ENCODE results near the gene TUBB4B.

The TUBB4B gene

DNA sequence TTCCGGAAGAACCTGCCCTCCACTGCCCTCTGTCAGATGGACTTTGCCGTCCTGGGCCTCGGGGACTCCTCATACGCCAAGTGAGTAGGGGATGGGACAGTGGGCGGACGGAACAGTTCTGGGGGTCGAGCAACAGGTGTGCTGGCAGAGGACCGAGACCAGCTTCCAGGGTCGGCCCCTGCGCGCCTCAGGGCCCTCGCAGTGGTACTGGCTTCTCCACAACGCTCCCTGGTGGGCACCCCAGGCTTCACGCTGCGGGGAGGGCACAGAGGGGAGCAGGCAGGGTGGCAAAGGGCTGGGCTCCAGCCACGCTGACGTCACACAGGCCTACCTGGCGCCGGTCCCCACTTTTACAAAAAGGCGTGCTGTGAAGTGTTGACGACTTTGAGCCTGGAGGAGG, 28.6 kb upstream of the TUBB4B start:
- DNase-seq (ENCODE audit: low read depth in 2 of 2, low spot score in 1 of 2): no peak

DNA sequence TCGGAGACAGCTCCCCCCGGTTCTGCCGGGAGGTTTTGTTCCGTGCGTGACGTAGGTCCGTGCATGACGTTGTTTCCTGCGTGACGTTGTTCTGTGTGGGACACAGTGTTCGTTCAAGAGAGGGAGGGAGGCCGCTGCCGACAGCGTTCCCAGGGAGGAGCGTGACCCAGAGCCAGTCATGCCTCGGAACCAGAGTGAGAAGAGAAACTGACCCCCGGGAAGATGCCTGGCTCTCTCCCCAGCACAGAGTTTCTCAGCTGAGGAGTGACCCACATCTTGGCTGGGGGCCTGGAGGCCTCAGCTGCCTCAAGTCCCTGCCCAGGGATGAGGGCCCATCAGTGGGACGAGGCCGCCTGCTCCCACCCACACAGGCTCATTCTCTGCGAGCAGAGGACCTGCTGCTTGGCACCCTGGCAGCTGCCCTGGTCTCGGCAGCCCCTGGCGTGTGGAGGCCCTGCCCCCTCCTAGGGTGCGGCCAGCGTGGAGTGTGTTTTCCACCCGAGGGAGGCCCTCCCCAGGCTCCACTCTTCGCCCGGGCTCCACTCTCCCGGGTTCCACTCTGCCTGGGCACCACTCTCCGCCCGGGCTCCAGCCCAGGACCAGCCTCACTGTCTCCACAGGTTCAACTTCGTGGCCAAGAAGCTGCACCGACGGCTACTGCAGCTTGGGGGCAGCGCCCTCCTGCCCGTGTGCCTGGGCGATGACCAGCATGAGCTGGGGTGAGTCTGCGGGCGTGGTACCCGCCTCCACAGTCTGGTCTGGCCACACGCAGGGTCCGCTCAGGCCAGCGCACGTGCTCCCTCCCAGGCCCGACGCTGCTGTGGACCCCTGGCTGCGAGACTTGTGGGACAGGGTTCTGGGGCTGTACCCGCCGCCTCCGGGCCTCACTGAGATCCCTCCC, 27.7 kb upstream of the TUBB4B start:
- DNase-seq (ENCODE audit: low read depth in 2 of 2, low spot score in 1 of 2): no peak

DNA sequence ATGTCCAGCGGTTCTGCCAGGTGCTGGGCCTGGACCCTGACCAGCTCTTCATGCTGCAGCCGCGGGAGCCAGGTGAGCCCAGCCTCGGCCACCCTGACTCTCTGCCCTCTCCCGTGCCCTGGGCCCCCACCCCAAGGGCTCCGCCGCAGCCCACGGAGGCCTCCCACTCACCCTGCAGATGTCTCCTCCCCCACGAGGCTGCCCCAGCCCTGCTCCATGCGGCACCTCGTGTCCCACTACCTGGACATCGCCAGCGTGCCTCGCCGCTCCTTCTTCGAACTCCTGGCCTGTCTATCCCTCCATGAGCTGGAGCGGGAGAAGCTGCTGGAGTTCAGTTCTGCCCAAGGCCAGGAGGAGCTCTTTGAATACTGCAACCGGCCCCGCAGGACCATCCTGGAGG, 26.5 kb upstream of the TUBB4B start:
- DNase-seq (ENCODE audit: low read depth in 2 of 2, low spot score in 1 of 2): no peak

DNA sequence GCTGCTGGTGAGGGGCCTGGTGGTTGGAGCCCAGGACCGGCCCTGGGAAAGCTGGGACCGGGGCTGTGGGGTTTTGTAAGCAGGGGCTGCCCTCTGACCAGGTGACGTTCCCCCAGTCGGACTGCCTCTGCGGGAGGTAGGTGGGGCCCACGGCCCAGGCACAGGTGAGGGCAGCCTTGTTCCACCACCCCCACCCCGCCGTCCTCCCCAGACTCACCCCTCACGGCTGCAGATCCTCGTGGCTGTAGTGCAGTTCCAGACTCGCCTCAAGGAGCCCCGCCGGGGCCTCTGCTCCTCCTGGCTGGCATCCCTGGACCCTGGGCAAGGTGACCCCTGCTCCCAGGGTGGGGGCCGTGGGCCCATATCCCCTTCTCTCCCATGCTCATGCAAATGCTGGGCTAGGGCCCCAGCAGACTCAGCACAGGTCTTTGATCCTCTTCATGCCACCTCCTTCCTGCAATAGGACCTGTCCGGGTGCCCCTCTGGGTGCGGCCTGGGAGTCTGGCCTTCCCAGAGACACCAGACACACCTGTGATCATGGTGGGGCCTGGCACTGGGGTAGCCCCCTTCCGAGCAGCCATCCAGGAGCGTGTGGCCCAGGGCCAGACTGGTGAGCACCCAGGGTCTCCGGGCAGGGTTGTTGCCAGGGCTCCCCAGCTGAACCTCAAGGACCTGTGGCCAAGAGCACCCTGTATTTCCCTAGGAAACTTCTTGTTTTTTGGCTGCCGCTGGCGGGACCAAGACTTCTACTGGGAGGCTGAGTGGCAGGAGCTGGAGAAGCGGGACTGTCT, 25.7 kb upstream of the TUBB4B start:
- DNase-seq (ENCODE audit: low read depth in 2 of 2, low spot score in 1 of 2): no peak

GRCh38 chr9:137216188-137216965, 24.7 kb upstream of the TUBB4B start:
- DNase-seq (ENCODE audit: low read depth in 2 of 2, low spot score in 1 of 2): no peak

DNA sequence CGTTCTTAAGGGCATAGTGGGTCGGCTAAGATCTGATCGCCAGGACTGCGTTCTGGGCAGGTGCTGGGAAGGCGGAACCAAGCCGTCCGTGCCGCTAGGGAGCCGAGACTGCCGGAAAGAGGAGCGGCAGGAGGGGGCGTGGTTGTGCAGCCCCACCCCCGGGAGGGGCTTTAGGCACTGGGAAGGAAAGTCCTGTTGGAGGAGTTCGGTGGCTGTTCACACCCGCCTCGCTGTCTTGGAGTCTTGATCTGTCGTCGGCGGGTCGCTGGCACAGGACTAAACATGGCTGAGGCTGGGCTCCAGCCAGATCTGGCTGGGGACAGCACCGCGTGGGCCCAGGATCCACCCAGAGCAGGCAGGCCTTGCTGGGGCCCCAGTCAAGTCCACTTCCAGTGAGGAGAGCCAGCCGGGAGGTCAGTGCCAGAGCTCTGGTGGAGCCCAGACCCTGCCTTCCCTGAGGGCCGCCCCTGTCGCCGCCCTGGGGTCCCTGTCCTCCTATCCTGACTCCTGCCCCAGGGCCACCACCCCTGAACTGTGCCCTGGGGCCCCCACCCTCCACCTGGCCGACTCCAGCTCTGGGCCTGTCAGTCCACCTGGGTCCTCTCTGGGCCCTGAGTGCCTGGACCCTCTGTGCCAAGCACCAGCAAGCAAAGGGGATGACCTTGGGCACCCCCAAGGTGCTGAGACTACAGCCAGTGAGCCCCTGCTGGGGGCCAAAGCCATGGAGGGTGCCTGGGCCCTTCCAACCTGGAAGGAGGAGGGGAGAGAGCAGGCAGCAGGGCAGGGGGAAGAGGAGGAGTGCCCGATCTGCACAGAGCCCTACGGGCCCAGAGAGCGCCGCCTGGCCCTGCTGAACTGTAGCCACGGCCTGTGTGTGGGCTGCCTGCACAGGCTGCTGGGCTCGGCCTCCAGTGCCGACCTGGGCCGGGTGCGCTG, 23.5 kb upstream of the TUBB4B start:
- no peak for DNase-seq (ENCODE audit: low read depth in 2 of 2, low spot score in 1 of 2)

GRCh38 chr9:137218212-137218753, 22.8 kb upstream of the TUBB4B start:
- no peak for DNase-seq (ENCODE audit: low read depth in 2 of 2, low spot score in 1 of 2)

GRCh38 chr9:137218754-137219271, 22.3 kb upstream of the TUBB4B start:
- no peak for DNase-seq (ENCODE audit: low read depth in 2 of 2, low spot score in 1 of 2)

GRCh38 chr9:137219757-137220316, 21.2 kb upstream of the TUBB4B start:
- no peak for DNase-seq (ENCODE audit: low read depth in 2 of 2, low spot score in 1 of 2)

DNA sequence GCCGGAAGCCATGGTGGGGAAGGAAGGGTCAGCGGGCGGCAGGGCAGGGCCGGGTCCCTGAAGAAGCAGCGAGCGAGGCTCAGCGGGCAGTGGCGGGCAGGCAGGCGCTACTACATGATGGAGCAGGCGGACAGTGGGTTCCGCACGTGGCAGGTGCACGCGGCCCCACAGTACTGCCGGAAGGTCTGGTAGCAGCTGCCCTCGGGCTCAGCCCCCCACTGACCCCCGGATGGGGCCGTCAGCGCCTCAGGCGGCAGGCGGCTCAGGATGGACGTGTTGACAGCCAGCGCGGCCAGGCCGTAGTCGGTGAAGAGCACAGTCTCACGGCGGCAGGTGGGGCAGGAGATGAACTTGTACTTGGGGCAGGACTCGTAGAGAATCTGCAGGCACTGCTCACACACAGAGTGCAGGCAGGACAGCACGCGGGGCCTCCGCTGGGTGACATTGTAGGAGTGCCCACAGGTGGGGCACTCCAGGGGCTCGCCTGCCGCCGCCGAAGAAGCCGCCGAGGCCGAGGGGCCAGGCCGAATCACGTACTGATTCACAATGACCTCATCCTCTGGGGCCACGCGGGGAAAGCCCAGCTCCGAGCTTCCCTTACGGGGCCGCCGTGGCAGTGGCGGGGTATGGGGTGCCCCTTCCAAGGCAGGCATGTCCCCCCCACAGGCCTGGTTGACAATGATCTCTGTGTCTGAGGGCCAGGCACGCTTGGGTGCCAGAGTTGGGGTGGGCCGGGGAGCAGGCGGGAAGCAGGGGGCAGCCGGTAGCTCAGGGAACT, 20.6 kb upstream of the TUBB4B start:
- DNase-seq (ENCODE audit: low read depth in 2 of 2, low spot score in 1 of 2): no peak

- no peak for DNase-seq (ENCODE audit: low read depth in 2 of 2, low spot score in 1 of 2)
These were observed 20.0 kb upstream of the TUBB4B start for GRCh38 chr9:137221095-137221505.

GRCh38 chr9:137221506-137222111, 19.5 kb upstream of the TUBB4B start:
- DNase-seq (ENCODE audit: low read depth in 2 of 2, low spot score in 1 of 2): no peak

GRCh38 chr9:137222190-137223077, 18.7 kb upstream of the TUBB4B start, which contains the start of gene RNF208:
RNF208 (minus strand) TSS chr9:137222240; CDS start chr9:137221212, 1,028 bp downstream.
- no peak for DNase-seq (ENCODE audit: low read depth in 2 of 2, low spot score in 1 of 2)

DNA sequence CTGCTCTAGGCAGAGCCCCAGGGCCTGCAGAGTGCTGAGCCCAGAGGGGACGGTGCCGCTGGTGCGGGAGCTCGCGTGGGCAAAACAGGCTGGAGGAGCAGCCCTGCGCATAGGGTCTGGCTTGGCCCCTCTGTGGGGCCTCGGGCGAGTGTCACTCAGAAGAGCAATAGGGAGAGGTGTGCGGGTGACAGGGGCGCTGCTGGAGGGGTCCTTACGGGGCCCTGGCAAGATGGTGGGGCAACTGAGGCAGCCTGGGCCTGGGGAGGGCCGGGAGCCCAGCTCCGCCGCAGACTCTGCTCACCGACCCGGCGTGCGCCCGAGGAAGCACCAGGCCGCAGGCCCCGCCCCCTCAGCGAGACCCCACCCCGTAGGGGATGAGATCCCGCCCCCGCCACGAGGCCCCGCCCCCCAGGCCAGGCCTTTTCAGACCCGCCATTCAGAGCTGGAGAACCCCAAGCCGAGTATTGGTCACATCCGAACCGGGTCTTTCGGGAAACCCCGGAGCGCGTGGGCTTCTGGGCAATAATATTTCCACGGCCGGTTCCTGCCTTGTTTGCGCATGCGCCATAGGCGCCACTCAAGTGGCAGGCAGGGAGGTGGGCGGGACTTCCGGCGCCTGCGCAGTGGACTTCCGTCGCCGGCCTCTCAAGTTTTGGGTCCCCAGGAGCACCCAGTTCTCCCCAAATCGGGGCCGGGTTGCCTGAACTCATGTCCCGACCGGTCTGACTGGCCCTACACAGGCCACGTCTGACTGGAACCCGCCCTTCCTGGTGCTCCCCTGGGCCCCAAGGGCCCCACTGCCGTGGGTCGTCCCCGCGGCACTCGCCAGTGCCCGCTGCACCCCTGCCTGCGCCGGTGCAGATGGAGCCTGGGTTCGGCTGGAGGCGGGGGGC, 17.8 kb upstream of the TUBB4B start:
- DNase-seq (ENCODE audit: low read depth in 2 of 2, low spot score in 1 of 2): peak; percentile 94 to 98

- DNase-seq (ENCODE audit: low read depth in 2 of 2, low spot score in 1 of 2): no peak
These were observed 16.0 kb upstream of the TUBB4B start, which contains the start of gene CYSRT1 for GRCh38 chr9:137224830-137225694. CYSRT1 (plus strand) TSS chr9:137225174; CDS start chr9:137225622, 448 bp downstream.

Data from stimulated activated CD8-positive, alpha-beta memory T cell treated with anti-CD3 and anti-CD28 coated beads, Interleukin-4, amount 100 ng/mL, for 1 hour (primary cell).